Activated naive CD8-positive, alpha-beta T cell treated with anti-CD3 and anti-CD28 coated beads, Interleukin-2, amount 50 U/mL, for 24 hours (primary cell): ENCODE results near the gene LYVE1.

ENCODE experiments used
- ATAC-seq: fragments of 150-1000 bp; cut with Tn5 transposase; one replicate; pipeline ENCODE4 v1.10.0; 2021
- DNase-seq: peaks from one replicate; pipeline ENCODE4 v3.0.0; 2021
- H3K27ac Mint-ChIP-seq: one replicate; pipeline ENCODE4 v1.8.0; 2021; ENCODE audit warnings: mild to moderate bottlenecking, mixed read lengths
- H3K27me3 Mint-ChIP-seq: one replicate; pipeline ENCODE4 v1.8.0; 2021; ENCODE audit warnings: mixed read lengths
- H3K36me3 Mint-ChIP-seq: one replicate; pipeline ENCODE4 v1.8.0; 2021; ENCODE audit warnings: low read depth, mixed read lengths
- H3K4me1 Mint-ChIP-seq: one replicate; pipeline ENCODE4 v1.8.0; 2021; ENCODE audit warnings: mixed read lengths
- H3K4me3 Mint-ChIP-seq: one replicate; pipeline ENCODE4 v1.8.0; 2021; ENCODE audit warnings: mild to moderate bottlenecking, moderate library complexity, mixed read lengths
- H3K9me3 Mint-ChIP-seq: one replicate; pipeline ENCODE4 v1.8.0; 2021; ENCODE audit warnings: mixed read lengths

Gene LYVE1

GRCh38 chr11:10579700-10580099 lies 11.2 kb upstream of the LYVE1 start:
- DNase-seq (no peak), ATAC-seq (no peak)
- peaks cover 5% of the 10 kb centered on the region for H3K4me1 Mint-ChIP-seq
- no peaks in the 10 kb centered on the region for H3K36me3 Mint-ChIP-seq
- H3K4me3 Mint-ChIP-seq = no peak overlapping the region
- H3K27me3 Mint-ChIP-seq = peaks cover 1% of the 10 kb centered on the region
- no peaks in the 10 kb centered on the region for H3K9me3 Mint-ChIP-seq
- H3K27ac Mint-ChIP-seq = no peak overlapping the region

DNA sequence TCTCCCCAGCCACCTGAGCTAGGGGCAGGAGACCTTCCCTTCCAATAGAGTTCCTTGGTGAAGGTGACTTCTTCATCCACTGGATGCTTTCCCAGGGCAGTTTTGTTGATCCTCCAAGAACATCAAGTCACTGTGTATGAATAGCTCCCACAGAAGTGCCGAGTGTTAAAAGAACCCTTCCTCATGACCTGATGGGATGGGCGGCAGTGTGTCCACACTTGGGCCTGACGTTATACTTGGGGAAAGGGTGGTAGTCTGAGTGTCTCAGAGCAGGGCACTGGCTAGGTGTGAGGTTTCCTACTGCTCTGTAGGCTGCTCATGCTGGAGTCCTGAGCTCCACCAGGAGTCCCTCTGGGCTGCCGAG lies 7.6 kb upstream of the LYVE1 start:
- DNase-seq (no peak), ATAC-seq (no peak)
- Mint-ChIP-seq H3K9me3 (no peaks in the 10 kb centered on the region), H3K27me3 (peaks cover 1% of the 10 kb centered on the region), H3K36me3 (no peaks in the 10 kb centered on the region), H3K4me3 (no peak overlapping the region), H3K4me1 (peaks cover 2% of the 10 kb centered on the region), H3K27ac (no peak overlapping the region)

- Mint-ChIP-seq H3K4me3 (no peak overlapping the region), H3K27me3 (peaks cover 1% of the 10 kb centered on the region), H3K36me3 (no peaks in the 10 kb centered on the region), H3K9me3 (no peaks in the 10 kb centered on the region), H3K4me1 (peaks cover 2% of the 10 kb centered on the region), H3K27ac (no peak overlapping the region)
- ATAC-seq (no peak), DNase-seq (no peak)
Observed at GRCh38 chr11:10575346-10576034, 7.0 kb upstream of the LYVE1 start.

DNA sequence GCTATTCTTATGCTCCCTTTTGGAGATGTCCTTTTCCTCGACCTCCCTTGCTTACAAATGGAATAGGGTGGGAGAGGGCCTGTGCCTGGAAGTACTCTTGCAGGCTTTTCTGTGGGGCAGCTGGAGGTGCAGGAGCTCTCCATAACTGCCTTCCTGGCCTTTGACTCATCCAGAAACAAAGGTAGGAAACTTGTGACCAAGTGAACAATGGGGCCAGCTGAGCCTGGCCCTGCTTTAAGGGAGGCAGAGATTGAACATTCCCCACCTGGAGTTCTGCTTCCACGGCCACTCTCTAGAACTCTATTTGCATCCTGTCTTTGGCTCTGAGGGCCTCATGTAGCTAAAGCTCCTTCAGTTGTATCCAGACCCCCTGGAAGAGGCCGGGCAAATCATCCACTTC lies 5.1 kb upstream of the LYVE1 start:
- Mint-ChIP-seq H3K27me3 (peaks cover 1% of the 10 kb centered on the region), H3K4me3 (no peak overlapping the region), H3K4me1 (no peaks in the 10 kb centered on the region), H3K36me3 (no peaks in the 10 kb centered on the region), H3K9me3 (no peaks in the 10 kb centered on the region), H3K27ac (no peak overlapping the region)
- ATAC-seq (no peak), DNase-seq (no peak)

GRCh38 chr11:10573028-10573427 lies 4.6 kb upstream of the LYVE1 start:
- no peaks in the 10 kb centered on the region for H3K4me1 Mint-ChIP-seq
- H3K9me3 Mint-ChIP-seq = no peaks in the 10 kb centered on the region
- no peak for ATAC-seq
- no peak overlapping the region for H3K27ac Mint-ChIP-seq
- no peak overlapping the region for H3K4me3 Mint-ChIP-seq
- H3K36me3 Mint-ChIP-seq = no peaks in the 10 kb centered on the region
- peaks cover 1% of the 10 kb centered on the region for H3K27me3 Mint-ChIP-seq
- DNase-seq = no peak

DNA sequence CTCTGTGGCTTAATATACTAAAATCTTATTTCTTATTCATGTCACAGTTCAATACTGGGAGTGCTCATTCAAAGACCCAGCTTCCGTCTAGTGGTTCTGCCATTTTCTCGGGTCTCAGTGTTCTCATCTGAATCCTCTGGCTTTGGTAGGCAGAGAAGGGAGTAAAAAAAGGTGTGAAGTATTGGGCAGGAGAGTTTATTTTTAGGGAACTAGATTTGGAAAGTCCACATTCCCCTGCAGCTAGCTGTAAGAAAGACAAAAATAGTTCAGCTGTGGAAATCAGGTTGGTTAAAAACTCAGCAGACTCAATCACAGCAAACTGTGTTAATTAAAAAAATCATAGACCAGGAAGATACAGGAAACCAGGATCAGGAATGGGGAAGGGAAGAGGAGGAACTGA lies 4.1 kb upstream of the LYVE1 start:
- ATAC-seq (no peak), DNase-seq (no peak)
- Mint-ChIP-seq H3K9me3 (no peaks in the 10 kb centered on the region), H3K27me3 (peaks cover 1% of the 10 kb centered on the region), H3K4me1 (no peaks in the 10 kb centered on the region), H3K27ac (no peak overlapping the region), H3K36me3 (no peaks in the 10 kb centered on the region), H3K4me3 (no peak overlapping the region)

GRCh38 chr11:10567446-10567845 lies 1.0 kb downstream of the LYVE1 start:
- Mint-ChIP-seq H3K9me3 (no peaks in the 10 kb centered on the region), H3K36me3 (no peaks in the 10 kb centered on the region), H3K4me1 (peaks cover 4% of the 10 kb centered on the region), H3K27me3 (no peaks in the 10 kb centered on the region), H3K27ac (no peak overlapping the region), H3K4me3 (no peak overlapping the region)
- DNase-seq (no peak), ATAC-seq (no peak)

GRCh38 chr11:10566257-10566957 lies 2.1 kb downstream of the LYVE1 start:
- H3K27ac Mint-ChIP-seq = no peak overlapping the region
- H3K36me3 Mint-ChIP-seq = no peaks in the 10 kb centered on the region
- H3K9me3 Mint-ChIP-seq = no peaks in the 10 kb centered on the region
- no peak for DNase-seq
- no peak overlapping the region for H3K4me3 Mint-ChIP-seq
- ATAC-seq = no peak
- no peaks in the 10 kb centered on the region for H3K27me3 Mint-ChIP-seq
- peaks cover 4% of the 10 kb centered on the region for H3K4me1 Mint-ChIP-seq

GRCh38 chr11:10565493-10565892 lies 3.0 kb downstream of the LYVE1 start:
- no peaks in the 10 kb centered on the region for H3K36me3 Mint-ChIP-seq
- H3K4me1 Mint-ChIP-seq = peaks cover 4% of the 10 kb centered on the region
- no peaks in the 10 kb centered on the region for H3K9me3 Mint-ChIP-seq
- H3K27me3 Mint-ChIP-seq = no peaks in the 10 kb centered on the region
- H3K27ac Mint-ChIP-seq = no peak overlapping the region
- H3K4me3 Mint-ChIP-seq = no peak overlapping the region
- ATAC-seq (no peak), DNase-seq (no peak)

DNA sequence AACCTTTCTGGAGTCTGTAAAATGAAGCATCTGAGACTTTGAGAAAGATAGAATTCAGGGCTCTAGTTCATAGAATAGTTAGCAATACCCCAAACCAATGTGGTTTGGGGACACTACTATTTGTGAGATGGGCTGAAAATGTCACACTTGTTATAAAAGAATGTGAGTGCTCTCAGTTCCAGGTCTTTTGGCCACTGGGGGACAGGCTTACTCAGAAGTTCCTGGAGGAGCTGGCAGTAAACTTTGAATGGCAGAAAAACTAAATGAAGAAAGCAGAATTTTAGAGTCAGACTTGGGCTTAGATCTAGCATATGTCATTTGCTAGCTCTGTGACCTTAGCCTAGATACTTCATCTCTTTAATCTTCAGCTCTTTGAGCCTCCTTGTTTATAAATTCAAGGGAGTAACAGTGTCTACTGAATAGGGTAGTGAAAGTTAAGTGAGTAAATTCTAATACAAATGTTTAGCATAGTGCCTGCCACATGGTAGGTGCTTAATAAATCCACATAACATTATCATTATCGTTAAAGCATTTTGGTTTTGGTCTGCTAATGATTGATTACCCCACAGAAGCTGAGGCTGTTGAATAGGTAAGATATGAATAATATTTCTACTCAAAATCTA lies 3.7 kb downstream of the LYVE1 start:
- H3K9me3 Mint-ChIP-seq = no peaks in the 10 kb centered on the region
- peaks cover 4% of the 10 kb centered on the region for H3K4me1 Mint-ChIP-seq
- H3K27me3 Mint-ChIP-seq = no peaks in the 10 kb centered on the region
- ATAC-seq (no peak), DNase-seq (no peak)
- H3K4me3 Mint-ChIP-seq = no peak overlapping the region
- no peak overlapping the region for H3K27ac Mint-ChIP-seq
- no peaks in the 10 kb centered on the region for H3K36me3 Mint-ChIP-seq

DNA sequence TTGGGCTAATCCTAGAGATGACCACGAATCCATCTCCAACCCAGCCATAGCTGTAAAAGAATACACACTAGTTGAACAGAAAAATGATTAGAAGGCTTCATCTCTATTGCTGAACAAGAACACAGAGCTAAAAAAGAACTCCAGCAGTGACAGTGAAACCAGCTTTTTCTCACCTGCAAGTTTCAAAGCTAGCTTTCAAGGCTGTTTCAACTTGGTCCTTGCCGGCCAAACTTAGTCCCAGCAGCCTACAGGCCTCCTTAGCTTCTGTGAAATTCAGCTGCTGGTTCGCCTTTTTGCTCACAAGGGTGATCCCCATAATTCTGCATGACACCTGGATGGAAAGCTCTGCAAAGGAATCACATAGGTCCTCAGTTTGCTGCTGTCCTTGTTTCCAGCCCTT lies 4.4 kb downstream of the LYVE1 start:
- H3K9me3 Mint-ChIP-seq = no peaks in the 10 kb centered on the region
- peaks cover 4% of the 10 kb centered on the region for H3K4me1 Mint-ChIP-seq
- H3K27me3 Mint-ChIP-seq = no peaks in the 10 kb centered on the region
- H3K4me3 Mint-ChIP-seq = no peak overlapping the region
- H3K36me3 Mint-ChIP-seq = no peaks in the 10 kb centered on the region
- no peak overlapping the region for H3K27ac Mint-ChIP-seq
- ATAC-seq (no peak), DNase-seq (no peak)

DNA sequence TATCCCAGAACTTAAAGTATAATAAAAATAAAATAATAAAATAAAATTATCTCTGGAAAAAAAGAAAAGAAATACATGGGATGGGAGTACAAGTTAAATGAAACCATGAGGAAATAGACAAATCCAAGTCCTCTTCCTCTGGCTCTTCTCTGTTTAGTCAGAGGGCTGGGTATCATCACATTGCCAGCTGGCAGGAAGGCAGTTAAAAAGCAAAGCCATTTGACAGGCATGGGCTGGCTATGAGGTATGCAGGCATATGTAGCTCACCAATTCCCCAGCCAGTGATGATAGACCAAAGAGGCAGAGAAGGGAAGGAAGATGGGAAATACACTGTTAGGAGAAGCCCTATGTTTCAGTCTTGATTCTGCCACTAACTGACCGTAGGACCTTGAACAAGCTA lies 6.5 kb downstream of the LYVE1 start:
- no peaks in the 10 kb centered on the region for H3K9me3 Mint-ChIP-seq
- ATAC-seq = no peak
- no peak overlapping the region for H3K4me3 Mint-ChIP-seq
- no peak for DNase-seq
- peaks cover 4% of the 10 kb centered on the region for H3K4me1 Mint-ChIP-seq
- H3K27me3 Mint-ChIP-seq = peaks cover 2% of the 10 kb centered on the region
- H3K27ac Mint-ChIP-seq = no peak overlapping the region
- no peaks in the 10 kb centered on the region for H3K36me3 Mint-ChIP-seq

DNA sequence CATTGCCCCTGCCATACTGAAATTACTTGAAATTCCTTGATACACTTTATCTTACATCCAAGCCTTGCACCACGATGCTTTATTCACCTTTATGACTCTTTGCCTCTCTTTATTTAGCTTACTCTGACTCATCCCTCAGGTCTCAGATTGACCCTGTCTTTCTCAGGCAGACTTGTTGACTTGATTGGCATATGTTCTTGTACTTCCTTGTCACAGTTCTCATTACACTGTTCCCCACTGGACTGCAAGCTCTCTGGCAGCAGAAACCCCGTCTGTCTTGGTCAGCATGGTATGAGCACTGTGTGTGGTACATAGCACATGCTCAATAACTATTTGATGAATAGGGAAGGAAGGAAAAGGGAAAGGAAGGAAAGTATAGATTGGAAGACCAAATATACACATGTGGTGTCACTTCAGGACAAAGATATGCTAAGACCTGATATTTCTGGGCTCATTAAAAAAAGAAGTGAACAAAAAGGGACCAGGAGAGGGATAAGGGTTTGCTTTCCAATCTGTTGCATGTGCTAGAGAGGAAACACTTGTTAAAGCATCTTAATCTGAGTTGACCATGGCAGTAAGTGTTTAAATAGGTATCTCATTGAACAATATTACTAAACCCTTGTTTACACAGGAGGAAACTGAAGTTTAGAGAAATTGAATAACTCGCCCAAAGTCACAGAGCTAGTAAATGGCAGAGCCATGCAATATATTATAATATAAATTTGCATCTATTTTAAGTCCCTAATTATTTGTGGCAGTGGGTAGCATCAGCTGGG lies 7.2 kb downstream of the LYVE1 start:
- H3K4me1 Mint-ChIP-seq = peaks cover 4% of the 10 kb centered on the region
- ATAC-seq = no peak
- no peak for DNase-seq

GRCh38 chr11:10558288-10558687 lies 10.2 kb downstream of the LYVE1 start:
- no peak overlapping the region for H3K27ac Mint-ChIP-seq
- ATAC-seq = no peak
- no peak for DNase-seq
- H3K9me3 Mint-ChIP-seq = no peaks in the 10 kb centered on the region
- H3K4me1 Mint-ChIP-seq = no peaks in the 10 kb centered on the region
- no peaks in the 10 kb centered on the region for H3K36me3 Mint-ChIP-seq
- H3K27me3 Mint-ChIP-seq = peaks cover 2% of the 10 kb centered on the region
- H3K4me3 Mint-ChIP-seq = no peak overlapping the region

More for the DNA sequence above, 7.2 kb downstream of the LYVE1 start:
- H3K36me3 Mint-ChIP-seq = no peaks in the 10 kb centered on the region
- no peak overlapping the region for H3K4me3 Mint-ChIP-seq
- H3K27me3 Mint-ChIP-seq = peaks cover 2% of the 10 kb centered on the region
- H3K9me3 Mint-ChIP-seq = no peaks in the 10 kb centered on the region
- H3K27ac Mint-ChIP-seq = no peak overlapping the region

- H3K4me3 Mint-ChIP-seq = no peak overlapping the region
- no peaks in the 10 kb centered on the region for H3K36me3 Mint-ChIP-seq
- H3K9me3 Mint-ChIP-seq = peaks cover 4% of the 10 kb centered on the region
- DNase-seq (no peak), ATAC-seq (no peak)
- no peaks in the 10 kb centered on the region for H3K4me1 Mint-ChIP-seq
- H3K27me3 Mint-ChIP-seq = peaks cover 2% of the 10 kb centered on the region
- no peak overlapping the region for H3K27ac Mint-ChIP-seq
Observed at GRCh38 chr11:10556590-10556989, 11.9 kb downstream of the LYVE1 start.
